Erythroblast (primary cell): ENCODE results near the gene CCSER1.

Experiments
- GATA1 ChIP-seq: IDR thresholded peaks from 2 replicates; pipeline ENCODE4 v1.6.1; 2011; ENCODE audit warnings: low read depth, mild to moderate bottlenecking, control low read depth, low read length, moderate library complexity
- POLR2A ChIP-seq: IDR thresholded peaks from 2 replicates; pipeline ENCODE4 v1.6.1; 2011; ENCODE audit warnings: mild to moderate bottlenecking, low read length

DNA sequence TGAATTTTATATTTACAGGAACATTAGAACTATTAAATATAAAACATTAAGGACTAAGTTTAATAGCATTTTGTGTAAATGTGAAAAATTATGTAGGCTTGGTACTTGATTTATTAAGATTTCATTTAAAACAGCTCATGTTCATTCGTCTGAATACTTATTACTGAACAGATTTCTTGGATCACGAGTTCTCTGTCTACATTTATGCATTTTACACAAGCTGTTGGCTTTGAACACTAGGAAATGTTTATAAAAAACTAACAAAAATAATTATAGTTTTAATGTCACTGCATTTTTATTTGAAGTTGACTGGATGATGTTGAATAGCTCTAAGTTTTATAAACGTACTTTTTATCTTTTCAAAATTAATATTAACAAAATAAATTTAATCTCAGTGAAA lies 888.7 kb downstream of the CCSER1 start:
- TF ChIP-seq POLR2A (no peak), GATA1 (no peak)
